SK-N-SH treated with all-trans-retinoic acid at 6 μM for 48 hours (cell line): ENCODE data around the gene IMMP2L.
"Not testable (repeated sequence)": the region's sequence is repeated elsewhere in the genome, so short reads cannot be mapped to it uniquely, and the experiment has no call there.

ENCODE experiments used
- CSDC2 ChIP-seq: fragments of 250-450 bp; sonication (Bioruptor Pico); IDR thresholded peaks from 2 replicates; pipeline ENCODE4 v1.5.0; 2020; ENCODE audit warnings: mild to moderate bottlenecking, moderate library complexity
- ISL1 ChIP-seq: fragments of 250-450 bp; sonication (Bioruptor Pico); IDR thresholded peaks from 2 replicates; pipeline ENCODE4 v2.1.2; 2022; ENCODE audit warnings: mild to moderate bottlenecking, moderate library complexity
- PATZ1 ChIP-seq: fragments of 250-450 bp; sonication (Bioruptor Pico); IDR thresholded peaks from 2 replicates; pipeline ENCODE4 v1.8.0; 2020; ENCODE audit warnings: mild to moderate bottlenecking, moderate library complexity, borderline replicate concordance
- RARB ChIP-seq: fragments of 250-450 bp; sonication (Bioruptor Pico); IDR thresholded peaks from 2 replicates; pipeline ENCODE4 v1.8.0; 2021; ENCODE audit warnings: mild to moderate bottlenecking, moderate library complexity
- TSHZ2 ChIP-seq: fragments of 250-450 bp; sonication (Bioruptor Pico); IDR thresholded peaks from 2 replicates; pipeline ENCODE4 v1.5.0; 2020; ENCODE audit warnings: mild to moderate bottlenecking, moderate library complexity
- ZNF8 ChIP-seq: fragments of 450-650 bp; formaldehyde crosslinking; IDR thresholded peaks from 2 replicates; pipeline ENCODE4 v1.5.0; 2020; ENCODE audit warnings: mild to moderate bottlenecking, moderate library complexity

GRCh38 chr7:111251365-111251764, 310.9 kb downstream of the IMMP2L start:
- not testable (repeated sequence) for TF ChIP-seq RARB; TSHZ2 (CRISPR knock-in tag); PATZ1 (CRISPR knock-in tag); ZNF8 (CRISPR knock-in tag); CSDC2; ISL1 (CRISPR knock-in tag)
